ENCODE data around the gene IQGAP3.

Gene IQGAP3

GRCh38 chr1:156552518-156552917 lies 19.8 kb downstream of the IQGAP3 start:
- in situ Hi-C loops (cut with MboI; ENCODE audit: low pct_unique_long_range_greater_than_20kb, low sequenced_read_pairs, unreplicated experiment): no loop called here
- no peak for DNase-seq (ENCODE audit: low spot score)
- TF ChIP-seq CTCF (IDR thresholded peaks at IDR 0.05; ENCODE audit: extremely low read depth, insufficient read depth, missing control alignments): no peak

GRCh38 chr1:156551869-156552268 lies 20.5 kb downstream of the IQGAP3 start:
- in situ Hi-C loops (cut with MboI; ENCODE audit: low pct_unique_long_range_greater_than_20kb, low sequenced_read_pairs, unreplicated experiment): no loop called here
- no peak for DNase-seq (ENCODE audit: low spot score)
- no peak for TF ChIP-seq CTCF (IDR thresholded peaks at IDR 0.05; ENCODE audit: extremely low read depth, insufficient read depth, missing control alignments)

- TF ChIP-seq CTCF (IDR thresholded peaks at IDR 0.05; ENCODE audit: extremely low read depth, insufficient read depth, missing control alignments): no peak
- in situ Hi-C loops (cut with MboI; ENCODE audit: low pct_unique_long_range_greater_than_20kb, low sequenced_read_pairs, unreplicated experiment): no loop called here
- no peak for DNase-seq (ENCODE audit: low spot score)
Observed at GRCh38 chr1:156551066-156551643, 21.2 kb downstream of the IQGAP3 start.

- no peak for TF ChIP-seq CTCF (IDR thresholded peaks at IDR 0.05; ENCODE audit: extremely low read depth, insufficient read depth, missing control alignments)
- in situ Hi-C loops (cut with MboI; ENCODE audit: low pct_unique_long_range_greater_than_20kb, low sequenced_read_pairs, unreplicated experiment): no loop called here
Observed at GRCh38 chr1:156550346-156550745, 22.0 kb downstream of the IQGAP3 start.

GRCh38 chr1:156549831-156550230 lies 22.5 kb downstream of the IQGAP3 start:
- in situ Hi-C loops (cut with MboI; ENCODE audit: low pct_unique_long_range_greater_than_20kb, low sequenced_read_pairs, unreplicated experiment): no loop called here
- no peak for DNase-seq (ENCODE audit: low spot score)
- no peak for TF ChIP-seq CTCF (IDR thresholded peaks at IDR 0.05; ENCODE audit: extremely low read depth, insufficient read depth, missing control alignments)

More at GRCh38 chr1:156550346-156550745, 22.0 kb downstream of the IQGAP3 start:
- DNase-seq (ENCODE audit: low spot score): no peak

- in situ Hi-C loops (cut with MboI; ENCODE audit: low pct_unique_long_range_greater_than_20kb, low sequenced_read_pairs, unreplicated experiment): no loop called here
- no peak for DNase-seq (ENCODE audit: low spot score)
- no peak for TF ChIP-seq CTCF (IDR thresholded peaks at IDR 0.05; ENCODE audit: extremely low read depth, insufficient read depth, missing control alignments)
Observed at GRCh38 chr1:156549390-156549789, 23.0 kb downstream of the IQGAP3 start.

Data from GM13977 (cell line).